ENCODE data around the gene LAMA2.

The LAMA2 gene

GRCh38 chr6:129494099-129494498, 611.2 kb downstream of the LAMA2 start:
- TF ChIP-seq ZNF274 (IDR thresholded peaks at IDR 0.05; ENCODE audit: low read depth, low read length) (no peak), YY1 (IDR thresholded peaks at IDR 0.05; ENCODE audit: insufficient read depth, insufficient read length) (no peak), SUZ12 (IDR thresholded peaks at IDR 0.05; ENCODE audit: extremely low read depth, insufficient read depth, insufficient read length) (no peak)
- H3K9ac ChIP-seq (ENCODE audit: insufficient read length, low read depth) = no peak overlapping the region
- H3K36me3 ChIP-seq (ENCODE audit: insufficient read depth, insufficient read length, low read length) = no peaks in the 10 kb centered on the region
- no peak for DNase-seq (ENCODE audit: low read depth, low spot score)
- no peaks in the 10 kb centered on the region for H3K27me3 ChIP-seq (ENCODE audit: insufficient read depth, insufficient read length)
- H3K4me3 ChIP-seq (ENCODE audit: insufficient read length, low read depth) = no peak overlapping the region
- no peaks in the 10 kb centered on the region for H3K9me3 ChIP-seq (ENCODE audit: insufficient read depth, low read length)
- peaks cover 2% of the 10 kb centered on the region for H3K4me1 ChIP-seq (ENCODE audit: insufficient read depth, insufficient read length)

GRCh38 chr6:129494586-129494985, 611.6 kb downstream of the LAMA2 start:
- TF ChIP-seq ZNF274 (IDR thresholded peaks at IDR 0.05; ENCODE audit: low read depth, low read length) (no peak), SUZ12 (IDR thresholded peaks at IDR 0.05; ENCODE audit: extremely low read depth, insufficient read depth, insufficient read length) (no peak), YY1 (IDR thresholded peaks at IDR 0.05; ENCODE audit: insufficient read depth, insufficient read length) (no peak)
- Histone ChIP-seq H3K36me3 (ENCODE audit: insufficient read depth, insufficient read length, low read length) (no peaks in the 10 kb centered on the region), H3K4me1 (ENCODE audit: insufficient read depth, insufficient read length) (peaks cover 2% of the 10 kb centered on the region), H3K27me3 (ENCODE audit: insufficient read depth, insufficient read length) (no peaks in the 10 kb centered on the region), H3K9ac (ENCODE audit: insufficient read length, low read depth) (no peak overlapping the region), H3K9me3 (ENCODE audit: insufficient read depth, low read length) (no peaks in the 10 kb centered on the region), H3K4me3 (ENCODE audit: insufficient read length, low read depth) (no peak overlapping the region)
- DNase-seq (ENCODE audit: low read depth, low spot score) = no peak

GRCh38 chr6:129495652-129496051, 612.7 kb downstream of the LAMA2 start:
- no peak for DNase-seq (ENCODE audit: low read depth, low spot score)
- no peaks in the 10 kb centered on the region for H3K9me3 ChIP-seq (ENCODE audit: insufficient read depth, low read length)
- H3K9ac ChIP-seq (ENCODE audit: insufficient read length, low read depth) = no peak overlapping the region
- peaks cover 2% of the 10 kb centered on the region for H3K4me1 ChIP-seq (ENCODE audit: insufficient read depth, insufficient read length)
- H3K36me3 ChIP-seq (ENCODE audit: insufficient read depth, insufficient read length, low read length) = no peaks in the 10 kb centered on the region
- TF ChIP-seq YY1 (IDR thresholded peaks at IDR 0.05; ENCODE audit: insufficient read depth, insufficient read length) (no peak), ZNF274 (IDR thresholded peaks at IDR 0.05; ENCODE audit: low read depth, low read length) (no peak), SUZ12 (IDR thresholded peaks at IDR 0.05; ENCODE audit: extremely low read depth, insufficient read depth, insufficient read length) (no peak)
- H3K27me3 ChIP-seq (ENCODE audit: insufficient read depth, insufficient read length) = no peaks in the 10 kb centered on the region
- no peak overlapping the region for H3K4me3 ChIP-seq (ENCODE audit: insufficient read length, low read depth)

- Histone ChIP-seq H3K9ac (ENCODE audit: insufficient read length, low read depth) (no peak overlapping the region), H3K4me3 (ENCODE audit: insufficient read length, low read depth) (no peak overlapping the region), H3K27me3 (ENCODE audit: insufficient read depth, insufficient read length) (no peaks in the 10 kb centered on the region), H3K9me3 (ENCODE audit: insufficient read depth, low read length) (no peaks in the 10 kb centered on the region), H3K36me3 (ENCODE audit: insufficient read depth, insufficient read length, low read length) (no peaks in the 10 kb centered on the region), H3K4me1 (ENCODE audit: insufficient read depth, insufficient read length) (no peaks in the 10 kb centered on the region)
- TF ChIP-seq SUZ12 (IDR thresholded peaks at IDR 0.05; ENCODE audit: extremely low read depth, insufficient read depth, insufficient read length) (no peak), YY1 (IDR thresholded peaks at IDR 0.05; ENCODE audit: insufficient read depth, insufficient read length) (no peak), ZNF274 (IDR thresholded peaks at IDR 0.05; ENCODE audit: low read depth, low read length) (no peak)
- no peak for DNase-seq (ENCODE audit: low read depth, low spot score)
Measured at GRCh38 chr6:129497481-129498441, 614.8 kb downstream of the LAMA2 start.

GRCh38 chr6:129498541-129498940, 615.6 kb downstream of the LAMA2 start:
- no peaks in the 10 kb centered on the region for H3K27me3 ChIP-seq (ENCODE audit: insufficient read depth, insufficient read length)
- H3K9me3 ChIP-seq (ENCODE audit: insufficient read depth, low read length) = no peaks in the 10 kb centered on the region
- no peak overlapping the region for H3K4me3 ChIP-seq (ENCODE audit: insufficient read length, low read depth)
- H3K36me3 ChIP-seq (ENCODE audit: insufficient read depth, insufficient read length, low read length) = no peaks in the 10 kb centered on the region
- no peaks in the 10 kb centered on the region for H3K4me1 ChIP-seq (ENCODE audit: insufficient read depth, insufficient read length)
- no peak for DNase-seq (ENCODE audit: low read depth, low spot score)
- H3K9ac ChIP-seq (ENCODE audit: insufficient read length, low read depth) = no peak overlapping the region
- TF ChIP-seq ZNF274 (IDR thresholded peaks at IDR 0.05; ENCODE audit: low read depth, low read length) = no peak

GRCh38 chr6:129498950-129499842, 616.3 kb downstream of the LAMA2 start:
- TF ChIP-seq SUZ12 (IDR thresholded peaks at IDR 0.05; ENCODE audit: extremely low read depth, insufficient read depth, insufficient read length) (no peak), ZNF274 (IDR thresholded peaks at IDR 0.05; ENCODE audit: low read depth, low read length) (no peak), YY1 (IDR thresholded peaks at IDR 0.05; ENCODE audit: insufficient read depth, insufficient read length) (no peak)
- no peaks in the 10 kb centered on the region for H3K4me1 ChIP-seq (ENCODE audit: insufficient read depth, insufficient read length)
- peak; percentile 28 for DNase-seq (ENCODE audit: low read depth, low spot score)
- H3K9me3 ChIP-seq (ENCODE audit: insufficient read depth, low read length) = no peaks in the 10 kb centered on the region
- no peak overlapping the region for H3K4me3 ChIP-seq (ENCODE audit: insufficient read length, low read depth)
- no peaks in the 10 kb centered on the region for H3K27me3 ChIP-seq (ENCODE audit: insufficient read depth, insufficient read length)
- no peak overlapping the region for H3K9ac ChIP-seq (ENCODE audit: insufficient read length, low read depth)
- no peaks in the 10 kb centered on the region for H3K36me3 ChIP-seq (ENCODE audit: insufficient read depth, insufficient read length, low read length)

GRCh38 chr6:129499843-129500219, 616.9 kb downstream of the LAMA2 start:
- no peaks in the 10 kb centered on the region for H3K27me3 ChIP-seq (ENCODE audit: insufficient read depth, insufficient read length)
- no peaks in the 10 kb centered on the region for H3K36me3 ChIP-seq (ENCODE audit: insufficient read depth, insufficient read length, low read length)
- no peak overlapping the region for H3K4me3 ChIP-seq (ENCODE audit: insufficient read length, low read depth)
- no peak for DNase-seq (ENCODE audit: low read depth, low spot score)
- H3K4me1 ChIP-seq (ENCODE audit: insufficient read depth, insufficient read length) = no peaks in the 10 kb centered on the region
- H3K9me3 ChIP-seq (ENCODE audit: insufficient read depth, low read length) = no peaks in the 10 kb centered on the region
- no peak overlapping the region for H3K9ac ChIP-seq (ENCODE audit: insufficient read length, low read depth)
- TF ChIP-seq ZNF274 (IDR thresholded peaks at IDR 0.05; ENCODE audit: low read depth, low read length) = no peak
- TF ChIP-seq YY1 (IDR thresholded peaks at IDR 0.05; ENCODE audit: insufficient read depth, insufficient read length) = no peak
- TF ChIP-seq SUZ12 (IDR thresholded peaks at IDR 0.05; ENCODE audit: extremely low read depth, insufficient read depth, insufficient read length) = no peak

Measured in NT2/D1 (cell line).